H9 (cell line): ENCODE measurements around the gene DNAJC2. TPM values are rescaled to one million over a fixed set of nuclear protein-coding genes. Genes with fewer than 3 reads are reported as not detected.

ENCODE experiments used
- DNase-seq: peaks from one replicate; pipeline ENCODE4 v3.0.0-alpha.2; 2017
- H2AFZ ChIP-seq: one replicate; pipeline ENCODE4 v1.6.1; 2013; ENCODE audit warnings: mild to moderate bottlenecking, low read length, control low read depth, moderate library complexity
- H2AK5ac ChIP-seq: 2 replicates; pipeline ENCODE4 v1.6.1; 2013; ENCODE audit warnings: low read length, control low read depth, mixed read lengths; ENCODE audit not compliant: insufficient read length
- H2BK120ac ChIP-seq: one replicate; pipeline ENCODE4 v1.6.1; 2013; ENCODE audit warnings: low read depth, mild to moderate bottlenecking, low read length, control low read depth, inconsistent platforms; ENCODE audit not compliant: poor library complexity, severe bottlenecking
- H2BK12ac ChIP-seq: 2 replicates; pipeline ENCODE4 v1.6.1; 2013; ENCODE audit warnings: low read length, control low read depth, mixed read lengths, low read depth; ENCODE audit not compliant: insufficient read length
- H2BK15ac ChIP-seq: 2 replicates; pipeline ENCODE4 v1.6.1; 2013; ENCODE audit warnings: low read depth, low read length, control low read depth
- H2BK20ac ChIP-seq: one replicate; pipeline ENCODE4 v1.6.1; 2013; ENCODE audit warnings: low read depth, mild to moderate bottlenecking, low read length, control low read depth, inconsistent platforms; ENCODE audit not compliant: poor library complexity, severe bottlenecking
- H2BK5ac ChIP-seq: 2 replicates; pipeline ENCODE4 v1.6.1; 2013; ENCODE audit warnings: low read length, control low read depth, mixed read lengths; ENCODE audit not compliant: insufficient read length
- H3K14ac ChIP-seq: 2 replicates; pipeline ENCODE4 v1.6.1; 2013; ENCODE audit warnings: low read length, control low read depth; ENCODE audit not compliant: insufficient read depth
- H3K18ac ChIP-seq: 2 replicates; pipeline ENCODE4 v1.6.1; 2013; ENCODE audit warnings: low read depth, mild to moderate bottlenecking, mixed read lengths, low read length, control low read depth; ENCODE audit not compliant: insufficient read length
- H3K23ac ChIP-seq: 2 replicates; pipeline ENCODE4 v1.6.1; 2013; ENCODE audit warnings: low read length, control low read depth, mixed read lengths, low read depth; ENCODE audit not compliant: insufficient read length
- H3K23me2 ChIP-seq: 2 replicates; pipeline ENCODE4 v1.6.1; 2013; ENCODE audit warnings: low read depth, mild to moderate bottlenecking, mixed read lengths, low read length, control low read depth; ENCODE audit not compliant: insufficient read length, poor library complexity, severe bottlenecking
- H3K27ac ChIP-seq: 2 replicates; pipeline ENCODE4 v1.5.1; 2013; ENCODE audit warnings: low read length, control low read depth, mixed read lengths, low read depth; ENCODE audit not compliant: insufficient read length
- H3K27me3 ChIP-seq: 2 replicates; pipeline ENCODE4 v1.6.1; 2013; ENCODE audit warnings: low read length, control low read depth, inconsistent platforms; ENCODE audit not compliant: insufficient read depth
- H3K4ac ChIP-seq: 2 replicates; pipeline ENCODE4 v1.6.1; 2013; ENCODE audit warnings: low read depth, mild to moderate bottlenecking, control low read depth, inconsistent platforms, low read length, moderate library complexity
- H3K4me1 ChIP-seq: 2 replicates; pipeline ENCODE4 v1.6.1; 2013; ENCODE audit warnings: low read length, control low read depth, inconsistent platforms; ENCODE audit not compliant: insufficient read depth
- H3K4me2 ChIP-seq: 2 replicates; pipeline ENCODE4 v1.6.1; 2013; ENCODE audit warnings: low read length, control low read depth, mixed read lengths; ENCODE audit not compliant: insufficient read length, insufficient read depth
- H3K56ac ChIP-seq: 2 replicates; pipeline ENCODE4 v1.6.1; 2013; ENCODE audit warnings: low read depth, mild to moderate bottlenecking, mixed read lengths, low read length, control low read depth; ENCODE audit not compliant: insufficient read length
- H3K79me1 ChIP-seq: 2 replicates; pipeline ENCODE4 v1.6.1; 2013; ENCODE audit warnings: low read depth, mild to moderate bottlenecking, moderate library complexity, low read length, control low read depth, inconsistent platforms; ENCODE audit not compliant: insufficient read depth, poor library complexity, severe bottlenecking
- H3K79me2 ChIP-seq: 2 replicates; pipeline ENCODE4 v1.6.1; 2013; ENCODE audit warnings: low read length, control low read depth, inconsistent platforms; ENCODE audit not compliant: insufficient read depth
- H3K9ac ChIP-seq: 2 replicates; pipeline ENCODE4 v1.6.1; 2013; ENCODE audit warnings: low read length, control low read depth, mixed read lengths; ENCODE audit not compliant: insufficient read length; ENCODE audit errors: extremely low read depth
- H3K9me3 ChIP-seq: one replicate; pipeline ENCODE4 v1.6.1; 2013; ENCODE audit warnings: low read depth, low read length, inconsistent platforms; ENCODE audit not compliant: control insufficient read depth
- H3T11ph ChIP-seq: one replicate; pipeline ENCODE4 v1.6.1; 2013; ENCODE audit warnings: mild to moderate bottlenecking, low read length, control low read depth, inconsistent platforms
- H4K20me1 ChIP-seq: one replicate; pipeline ENCODE4 v1.6.1; 2013; ENCODE audit not compliant: control insufficient read depth, insufficient read length, insufficient read depth
- H4K5ac ChIP-seq: 2 replicates; pipeline ENCODE4 v1.6.1; 2013; ENCODE audit warnings: low read depth, mild to moderate bottlenecking, mixed read lengths, low read length, control low read depth; ENCODE audit not compliant: insufficient read length
- H4K8ac ChIP-seq: replicated peaks from 2 replicates; pipeline ENCODE4 v1.6.1; 2013; ENCODE audit warnings: low read length, control low read depth, mixed read lengths, low read depth; ENCODE audit not compliant: insufficient read length
- H4K91ac ChIP-seq: 2 replicates; pipeline ENCODE4 v1.6.1; 2013; ENCODE audit warnings: low read depth, mild to moderate bottlenecking, moderate library complexity, mixed read lengths, low read length, control low read depth; ENCODE audit not compliant: insufficient read length
- H3K27ac Mint-ChIP-seq, 3 experiments: 2 replicates in 2 of 3; 3 replicates in 1 of 3; pipeline ENCODE4 v1.8.0; 2020 to 2021; ENCODE audit warnings: mixed read lengths in 3 of 3, mild to moderate bottlenecking in 1 of 3, moderate library complexity in 1 of 3
- H3K27me3 Mint-ChIP-seq: 2 replicates; pipeline ENCODE4 v1.8.0; 2021; ENCODE audit warnings: low read depth, mild to moderate bottlenecking, moderate library complexity, mixed read lengths
- H3K36me3 Mint-ChIP-seq, 3 experiments: 2 replicates in 2 of 3; 3 replicates in 1 of 3; pipeline ENCODE4 v1.8.0; 2020 to 2021; ENCODE audit warnings: low read depth in 3 of 3, mixed read lengths in 3 of 3; ENCODE audit not compliant: insufficient read depth in 1 of 3
- H3K4me1 Mint-ChIP-seq, 2 experiments: 2 replicates each; pipeline ENCODE4 v1.8.0; 2020; ENCODE audit warnings: mixed read lengths in 2 of 2
- H3K4me3 Mint-ChIP-seq, 2 experiments: 2 replicates in 1 of 2; 3 replicates in 1 of 2; pipeline ENCODE4 v1.8.0; 2020 to 2021; ENCODE audit warnings: mild to moderate bottlenecking in 2 of 2, mixed read lengths in 2 of 2, moderate library complexity in 1 of 2
- H3K9me3 Mint-ChIP-seq, 2 experiments: 2 replicates in 1 of 2; 3 replicates in 1 of 2; pipeline ENCODE4 v1.8.0; 2020; ENCODE audit warnings: mild to moderate bottlenecking in 2 of 2, mixed read lengths in 2 of 2, moderate library complexity in 1 of 2
- WGBS: extraction: QIAGEN DNeasy Blood & Tissue Kit; methylation state at CpG from one replicate; pipeline ENCODE4 v1.1.7; 2013; ENCODE audit warnings: missing lambda C conversion rate, low lambda C conversion rate, mixed read lengths; ENCODE audit not compliant: insufficient read length; ENCODE audit errors: extremely low coverage; 5-methylcytosine and 5-hydroxymethylcytosine counted together
- total RNA-seq: library from RNA; stranded (reverse); gene quantifications from 2 replicates; pipeline ENCODE4 v1.2.1, GENCODE V29; 2021
- TF ChIP-seq, protein P1 (sequence below): fragments of 200-600 bp; sonication (generic); conservative IDR thresholded peaks from 3 replicates; pipeline ENCODE4 v1.8.0; 2021; ENCODE audit warnings: antibody characterized with exemption, mild to moderate bottlenecking

The DNAJC2 gene
- total RNA-seq, 1 experiment from 2014 or later = 57.9 TPM

DNA sequence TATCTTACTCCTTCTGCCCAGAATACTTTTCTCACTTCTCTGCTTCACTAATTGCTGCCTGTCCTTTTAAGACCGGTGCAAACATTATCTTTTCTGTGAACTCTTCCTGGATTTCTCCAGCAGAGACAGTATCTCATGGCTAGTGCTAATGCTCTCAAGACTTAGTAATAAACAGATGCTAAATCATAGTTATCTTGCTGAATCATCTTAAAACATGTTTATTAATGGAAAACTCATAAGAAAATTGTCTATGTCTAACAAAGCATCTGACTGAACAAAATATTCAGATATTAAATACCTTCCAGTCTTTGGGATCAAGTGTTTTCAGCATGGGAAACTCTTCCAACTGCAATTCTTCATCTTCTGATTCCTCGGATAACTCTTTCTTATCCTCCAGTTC lies 3.1 kb downstream of the DNAJC2 start:
- TF ChIP-seq, protein P1, sequence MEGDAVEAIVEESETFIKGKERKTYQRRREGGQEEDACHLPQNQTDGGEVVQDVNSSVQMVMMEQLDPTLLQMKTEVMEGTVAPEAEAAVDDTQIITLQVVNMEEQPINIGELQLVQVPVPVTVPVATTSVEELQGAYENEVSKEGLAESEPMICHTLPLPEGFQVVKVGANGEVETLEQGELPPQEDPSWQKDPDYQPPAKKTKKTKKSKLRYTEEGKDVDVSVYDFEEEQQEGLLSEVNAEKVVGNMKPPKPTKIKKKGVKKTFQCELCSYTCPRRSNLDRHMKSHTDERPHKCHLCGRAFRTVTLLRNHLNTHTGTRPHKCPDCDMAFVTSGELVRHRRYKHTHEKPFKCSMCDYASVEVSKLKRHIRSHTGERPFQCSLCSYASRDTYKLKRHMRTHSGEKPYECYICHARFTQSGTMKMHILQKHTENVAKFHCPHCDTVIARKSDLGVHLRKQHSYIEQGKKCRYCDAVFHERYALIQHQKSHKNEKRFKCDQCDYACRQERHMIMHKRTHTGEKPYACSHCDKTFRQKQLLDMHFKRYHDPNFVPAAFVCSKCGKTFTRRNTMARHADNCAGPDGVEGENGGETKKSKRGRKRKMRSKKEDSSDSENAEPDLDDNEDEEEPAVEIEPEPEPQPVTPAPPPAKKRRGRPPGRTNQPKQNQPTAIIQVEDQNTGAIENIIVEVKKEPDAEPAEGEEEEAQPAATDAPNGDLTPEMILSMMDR = no peak
- no peak overlapping the region for H3K14ac ChIP-seq

More for the DNA sequence above, 3.1 kb downstream of the DNAJC2 start:
- no peak overlapping the region for H3K23ac ChIP-seq
- no peak overlapping the region for H3K56ac ChIP-seq
- Mint-ChIP-seq H3K4me1 (peaks cover 0 to 6% of the 10 kb centered on the region in 2 experiments; a peak in 1 of 4 replicates), H3K4me3 (no peak overlapping the region), H3K27ac (no peak overlapping the region), H3K27me3 (no peaks in the 10 kb centered on the region), H3K9me3 (no peaks in the 10 kb centered on the region), H3K36me3 (peaks cover 40 to 50% (median 50%) of the 10 kb centered on the region in 3 experiments)
- H4K91ac ChIP-seq = no peak overlapping the region
- H3T11ph ChIP-seq = no peak overlapping the region
- no peak overlapping the region for H3K4me2 ChIP-seq
- peaks cover 5% of the 10 kb centered on the region for H3K23me2 ChIP-seq
- no peak overlapping the region for H4K8ac ChIP-seq
- no peaks in the 10 kb centered on the region for H3K4me1 ChIP-seq
- H2BK15ac ChIP-seq = no peak overlapping the region
- WGBS = no CpG with 5 or more reads among the region's 2 CpGs
- no peak overlapping the region for H2AFZ ChIP-seq
- peaks cover 5% of the 10 kb centered on the region for H3K79me1 ChIP-seq
- no peak overlapping the region for H2BK20ac ChIP-seq
- H2BK120ac ChIP-seq = no peak overlapping the region
- no peak overlapping the region for H3K27ac ChIP-seq
- no peak overlapping the region for H3K9ac ChIP-seq
- H3K18ac ChIP-seq = no peak overlapping the region
- H4K20me1 ChIP-seq = no peaks in the 10 kb centered on the region
- peaks cover 18% of the 10 kb centered on the region for H3K79me2 ChIP-seq
- no peaks in the 10 kb centered on the region for H3K27me3 ChIP-seq
- no peak overlapping the region for H2AK5ac ChIP-seq
- no peak overlapping the region for H3K4ac ChIP-seq
- no peak overlapping the region for H4K5ac ChIP-seq
- H2BK5ac ChIP-seq = no peak overlapping the region
- no peaks in the 10 kb centered on the region for H3K9me3 ChIP-seq
- no peak overlapping the region for H2BK12ac ChIP-seq
- DNase-seq = no peak
